HG03196 (cell line): ENCODE results near the gene ACYP2.
"Not testable (repeated sequence)": the region's sequence is repeated elsewhere in the genome, so short reads cannot be mapped to it uniquely, and the experiment has no call there.

Experiments
- ATAC-seq: cut with Tn5 transposase; IDR thresholded peaks from one replicate; pipeline ENCODE4 v1.9.1; 2021; ENCODE audit not compliant: unreplicated experiment

Gene ACYP2

GRCh38 chr2:54115284-54116137 is at the start of gene ACYP2:
TSS of gene ACYP2 (plus strand) at chr2:54115615.
- peak; percentile 91 for ATAC-seq

- ATAC-seq: no peak
These were observed 49.5 kb upstream of the ACYP2 start for GRCh38 chr2:54065891-54066290.

- no peak for ATAC-seq
These were observed 47.5 kb upstream of the ACYP2 start for GRCh38 chr2:54067851-54068375.

GRCh38 chr2:54072483-54072882 is 42.9 kb upstream of the ACYP2 start:
- not testable (repeated sequence) for ATAC-seq

- ATAC-seq: no peak
These were observed 41.6 kb upstream of the ACYP2 start for GRCh38 chr2:54073796-54074195.

- ATAC-seq: no peak
These were observed 40.6 kb upstream of the ACYP2 start for GRCh38 chr2:54074606-54075341.

- no peak for ATAC-seq
These were observed 38.8 kb upstream of the ACYP2 start for GRCh38 chr2:54076586-54076985.

GRCh38 chr2:54077088-54077900 is 38.1 kb upstream of the ACYP2 start:
- ATAC-seq: no peak

- no peak for ATAC-seq
These were observed 36.1 kb upstream of the ACYP2 start for GRCh38 chr2:54079331-54079730.

- ATAC-seq: peak; percentile 98
These were observed 33.8 kb upstream of the ACYP2 start for GRCh38 chr2:54081574-54081973.

GRCh38 chr2:54083021-54083420 is 32.4 kb upstream of the ACYP2 start:
- ATAC-seq: no peak

- ATAC-seq: no peak
These were observed 32.0 kb upstream of the ACYP2 start for GRCh38 chr2:54083445-54083844.

GRCh38 chr2:54084600-54084999 is 30.8 kb upstream of the ACYP2 start:
- no peak for ATAC-seq

- ATAC-seq: no peak
These were observed 30.3 kb upstream of the ACYP2 start for GRCh38 chr2:54085069-54085468.

- no peak for ATAC-seq
These were observed 29.3 kb upstream of the ACYP2 start for GRCh38 chr2:54086157-54086556.

GRCh38 chr2:54088191-54088634 is 27.2 kb upstream of the ACYP2 start:
- no peak for ATAC-seq

GRCh38 chr2:54088719-54089118 is 26.7 kb upstream of the ACYP2 start:
- ATAC-seq: no peak

- ATAC-seq: no peak
These were observed 24.8 kb upstream of the ACYP2 start for GRCh38 chr2:54090521-54091117.

GRCh38 chr2:54092940-54093339 is 22.5 kb upstream of the ACYP2 start:
- ATAC-seq: peak; percentile 83

- ATAC-seq: not testable (repeated sequence)
These were observed 20.0 kb upstream of the ACYP2 start for GRCh38 chr2:54095406-54095805.

- ATAC-seq: not testable (repeated sequence)
These were observed 19.3 kb upstream of the ACYP2 start for GRCh38 chr2:54096141-54096540.
